GM21367 (cell line): ENCODE data around the gene TMEM94.

ENCODE experiments used
- ATAC-seq: cut with Tn5 transposase; IDR thresholded peaks from one replicate; pipeline ENCODE4 v1.9.1; 2021; ENCODE audit not compliant: unreplicated experiment

The TMEM94 gene

DNA sequence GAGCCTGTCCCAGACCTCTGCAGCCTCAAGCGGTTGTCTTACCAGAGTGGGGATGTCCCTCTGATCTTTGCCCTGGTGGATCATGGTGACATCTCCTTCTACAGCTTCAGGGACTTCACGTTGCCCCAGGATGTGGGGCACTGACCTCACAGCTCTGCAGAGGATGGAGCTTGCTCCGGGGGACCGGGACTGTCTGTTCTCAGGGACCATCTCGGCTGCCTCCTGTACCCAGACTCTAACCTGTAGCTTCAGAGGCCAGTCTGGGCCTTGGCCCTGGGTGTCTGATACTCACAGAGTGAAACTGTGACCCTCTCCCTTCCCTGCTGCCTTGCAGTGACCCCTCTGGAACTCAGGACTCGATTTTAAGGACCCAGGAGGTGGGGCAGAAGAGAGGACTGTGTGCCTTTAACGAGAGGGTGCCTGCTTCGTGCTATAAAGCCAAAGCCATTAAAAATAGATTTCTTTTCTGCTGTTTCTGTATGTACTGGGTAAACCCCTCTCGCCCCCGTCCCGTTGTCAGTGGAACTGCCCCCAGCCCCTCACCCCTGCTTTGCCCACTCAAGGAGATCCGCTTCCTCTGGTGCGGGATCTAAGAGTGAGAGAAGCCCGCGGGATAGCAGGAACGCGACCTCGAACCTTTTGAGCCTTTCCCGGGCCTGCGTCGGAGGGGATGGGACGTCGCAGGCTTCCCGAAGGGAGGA, 68.0 kb downstream of the TMEM94 start:
- no peak for ATAC-seq

DNA sequence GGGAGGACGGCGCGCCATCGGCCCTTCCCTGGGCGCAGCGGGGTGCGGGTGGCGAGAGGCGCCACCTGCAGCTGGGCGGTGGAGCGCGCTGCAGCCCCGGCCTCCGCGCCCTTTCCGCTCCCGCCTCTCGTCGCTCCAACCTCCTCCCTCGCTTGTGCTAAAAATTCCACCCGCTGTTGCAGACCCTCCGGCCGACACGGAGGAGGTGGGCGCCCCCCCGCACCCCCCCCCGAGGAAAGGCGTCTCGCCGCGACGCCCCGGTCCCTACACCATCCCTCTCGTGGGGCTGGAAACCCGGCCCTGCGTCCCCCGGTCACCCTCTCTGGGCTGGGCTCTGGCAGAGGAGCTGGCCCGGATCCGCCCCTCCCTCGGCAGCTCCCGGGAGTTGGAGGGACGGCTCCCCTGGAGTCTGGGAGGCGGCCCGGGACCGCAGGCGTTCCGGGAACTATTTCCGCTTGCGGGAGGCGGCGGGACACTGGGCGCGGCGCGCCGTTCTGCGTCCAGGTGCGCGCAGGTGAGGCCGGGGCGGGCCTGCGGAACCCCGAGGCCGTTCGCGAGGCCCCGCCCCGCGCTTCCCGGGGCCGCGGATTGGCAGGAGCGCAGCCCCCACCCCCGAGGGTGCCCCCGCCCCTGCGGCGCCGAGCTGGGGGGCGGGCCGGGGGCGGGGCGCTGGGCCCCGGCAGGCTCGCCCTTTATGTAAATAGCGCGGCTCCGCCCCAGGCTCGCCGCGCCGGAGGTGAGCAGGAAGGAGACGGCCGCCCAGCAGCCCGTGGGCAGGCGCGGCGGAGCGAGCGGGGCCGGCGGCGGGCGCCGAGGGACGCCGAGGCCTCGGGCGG, 68.8 kb downstream of the TMEM94 start, which contains the start of gene LLGL2:
LLGL2 (plus strand) TSS at position 728 of the 836 bp plus-strand sequence. CDS start 17,730 bp downstream, outside the sequence.
- peak; percentile 59 for ATAC-seq

DNA sequence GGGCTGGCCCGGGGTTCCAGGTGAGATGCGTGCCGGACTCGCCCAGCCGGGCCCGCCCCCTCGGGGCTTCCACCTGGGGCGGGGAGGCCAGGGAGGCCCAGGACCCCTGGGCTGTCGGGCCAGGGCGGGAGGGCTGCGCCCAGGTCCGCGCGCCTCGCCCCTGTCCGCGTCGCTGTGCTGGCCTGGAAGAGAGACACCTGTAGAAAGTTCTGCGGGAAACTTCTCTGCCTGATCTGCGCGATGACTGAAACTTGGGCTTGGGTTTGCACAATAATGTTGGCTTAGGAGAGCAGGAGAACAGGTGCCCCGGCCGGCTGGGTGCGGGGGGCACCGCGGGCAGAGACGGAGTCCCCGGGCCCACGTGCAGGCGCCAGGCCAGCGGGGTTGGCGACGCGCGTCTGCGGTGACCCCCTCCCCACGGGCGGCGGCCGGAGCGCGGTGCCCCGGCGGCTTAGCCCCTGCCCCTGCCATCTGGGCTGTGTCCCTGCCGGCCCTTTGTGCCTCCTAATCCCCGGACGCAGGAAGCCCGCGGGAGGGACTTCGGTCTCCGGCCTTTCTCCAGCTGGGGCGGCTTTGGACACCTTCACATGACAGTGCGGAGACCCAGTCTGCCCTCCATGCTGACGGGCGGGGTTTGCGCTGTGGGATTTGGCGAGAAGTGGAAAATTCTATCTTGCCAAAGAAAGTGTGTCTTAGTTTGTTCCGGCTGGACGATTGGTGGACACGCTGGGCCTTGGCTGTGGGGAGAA, 69.5 kb downstream of the TMEM94 start:
- ATAC-seq = no peak

DNA sequence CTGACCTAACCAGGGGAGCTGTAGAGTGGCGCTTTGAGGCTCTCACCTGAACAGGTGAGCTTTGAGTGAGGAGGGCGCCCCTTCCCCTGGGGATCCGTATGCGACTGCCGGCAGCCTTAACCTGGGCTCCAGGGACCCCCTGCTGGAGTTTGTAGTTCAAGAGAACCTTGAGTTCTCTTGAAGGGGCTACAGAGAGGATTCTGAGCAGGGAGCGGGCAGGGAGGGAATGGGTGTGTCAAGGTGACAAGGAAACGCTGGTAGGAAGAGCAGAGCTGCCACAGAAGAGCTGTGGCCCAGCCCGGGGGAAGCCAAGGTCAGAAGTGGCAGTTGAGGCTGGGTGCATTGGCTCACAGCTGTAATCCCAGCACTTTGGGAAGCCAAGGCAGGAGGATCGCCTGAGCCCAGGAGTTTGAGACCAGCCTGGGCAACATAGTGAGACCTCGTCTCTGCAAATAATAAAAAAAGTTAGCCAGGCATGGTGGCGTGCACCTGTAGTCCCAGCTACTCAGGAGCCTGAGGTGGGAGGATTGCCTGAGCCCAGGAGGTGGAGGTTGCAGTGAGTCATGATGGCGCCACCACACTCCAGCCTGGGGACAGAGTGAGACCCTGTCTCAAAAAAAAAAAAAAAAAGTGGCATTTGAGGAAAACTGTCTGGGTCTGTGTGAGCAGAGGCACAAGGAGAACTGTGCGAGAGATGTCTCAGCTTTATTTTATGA, 70.3 kb downstream of the TMEM94 start:
- no peak for ATAC-seq

DNA sequence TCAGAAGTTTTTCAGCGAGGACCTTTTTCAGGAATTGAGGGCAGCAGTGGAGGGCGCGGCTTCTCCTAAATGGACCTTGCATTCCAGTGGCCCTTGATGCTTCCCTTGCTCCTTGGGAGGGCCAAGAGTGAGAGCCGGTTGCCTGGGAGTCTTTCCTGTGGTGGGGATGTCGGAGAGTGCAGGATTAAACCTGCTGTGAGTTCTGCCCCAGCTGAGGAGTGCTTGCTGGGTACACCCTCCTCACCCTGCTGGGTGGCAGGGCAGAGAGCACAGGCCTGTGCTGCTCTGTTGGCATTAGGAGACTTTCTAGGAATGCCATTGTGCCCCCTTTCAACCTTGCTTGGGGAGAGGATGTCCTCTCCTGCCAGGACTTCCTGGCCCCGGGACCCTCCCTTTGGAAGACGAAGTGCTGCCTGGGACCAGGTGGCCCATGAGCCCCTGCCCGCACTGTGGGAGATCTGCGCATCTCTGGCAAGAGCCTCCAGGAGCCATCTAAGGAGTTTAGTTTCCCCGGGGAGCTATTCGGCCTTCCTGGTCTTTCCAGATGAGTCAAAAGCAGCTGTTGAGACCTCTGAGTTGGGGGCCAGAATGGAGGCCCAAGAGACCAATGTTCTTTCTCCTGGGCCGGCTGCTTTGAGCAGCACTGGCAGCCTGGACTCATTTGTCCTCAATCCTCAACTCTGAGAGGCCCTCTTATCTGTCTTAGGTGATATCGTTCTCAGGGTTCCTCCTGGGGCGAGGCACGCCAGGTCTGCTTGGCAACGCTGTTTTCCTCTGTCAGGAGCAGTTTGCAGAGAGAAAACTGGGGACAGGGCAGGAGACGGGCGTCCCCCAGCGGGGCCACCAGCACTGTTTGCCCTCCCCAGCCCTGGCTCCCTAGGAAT, 74.6 kb downstream of the TMEM94 start:
- no peak for ATAC-seq

DNA sequence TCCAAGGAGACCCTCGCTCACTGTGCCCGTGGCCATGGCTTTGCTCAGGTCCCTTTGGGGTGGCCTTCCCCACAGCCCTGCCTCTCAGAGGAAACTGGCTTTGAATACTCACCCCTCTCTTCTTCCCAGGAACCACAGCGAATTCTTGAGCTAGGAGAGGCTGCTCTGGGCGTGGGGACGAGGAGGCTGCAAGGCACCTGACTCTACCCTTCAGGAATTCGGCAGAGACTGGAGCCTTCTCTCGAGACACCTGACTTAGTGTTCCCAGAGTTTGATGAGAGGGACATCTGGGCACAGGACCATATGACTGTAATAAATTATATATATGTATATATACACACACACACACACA, 75.3 kb downstream of the TMEM94 start:
- ATAC-seq = no peak

DNA sequence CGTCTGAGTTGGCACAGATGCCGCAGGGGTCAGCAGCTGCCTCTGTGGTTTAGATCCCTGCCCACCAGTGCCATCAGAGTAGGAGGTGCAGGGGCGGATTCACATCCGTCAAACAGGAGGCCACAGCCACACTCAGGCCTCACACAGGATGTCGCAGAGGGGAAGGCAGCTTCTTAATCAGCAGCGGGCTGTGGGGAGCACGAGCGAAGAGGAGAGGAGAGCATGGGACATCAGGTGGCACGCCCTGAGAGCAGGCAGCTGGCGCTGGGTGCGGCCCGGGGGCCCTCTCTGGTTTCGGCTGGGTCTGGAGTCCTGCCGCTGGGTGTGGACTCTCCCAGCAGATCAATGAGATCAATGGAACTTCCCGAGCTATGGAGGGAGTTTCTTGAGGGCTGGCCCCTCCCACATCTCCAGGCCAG, 78.7 kb downstream of the TMEM94 start:
- no peak for ATAC-seq

DNA sequence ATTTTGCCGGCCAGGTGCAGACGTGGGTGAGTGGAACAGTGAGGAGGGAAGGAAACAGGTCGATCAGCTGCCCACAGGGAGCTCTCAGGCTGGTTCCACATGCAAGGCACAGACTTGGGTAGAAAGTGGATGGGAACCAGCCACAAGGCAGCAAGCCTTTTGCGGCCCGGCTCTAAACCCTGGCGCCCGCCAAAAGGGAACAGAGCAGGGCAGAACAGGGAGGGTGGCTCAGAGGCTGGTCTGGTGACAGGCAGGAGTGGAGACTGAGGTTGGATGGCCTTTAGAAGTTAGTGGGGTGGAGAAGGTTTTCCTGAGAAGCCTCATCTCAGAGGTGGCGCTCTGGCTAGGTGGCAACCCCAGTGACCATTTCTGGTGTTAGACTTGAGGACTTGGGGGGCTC, 79.4 kb downstream of the TMEM94 start:
- no peak for ATAC-seq

DNA sequence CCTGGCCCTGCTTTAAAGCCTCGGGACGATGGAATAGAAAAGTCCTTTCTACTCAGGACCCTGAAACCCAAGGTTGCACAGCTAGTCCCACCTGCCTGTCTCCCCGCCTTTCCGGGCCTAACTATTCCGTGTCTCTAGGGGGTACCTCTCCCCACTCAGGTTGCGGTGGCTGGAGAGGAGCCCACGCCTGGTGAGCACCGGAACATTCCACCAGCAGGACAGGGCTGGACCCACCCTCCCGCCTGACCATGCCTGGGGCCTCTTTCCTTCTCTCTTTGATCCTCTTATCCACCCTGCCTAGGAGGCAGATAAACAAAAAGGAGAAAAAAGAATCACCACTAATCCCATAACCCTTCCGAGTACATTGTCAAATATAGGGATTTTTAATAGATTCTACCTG, 79.9 kb downstream of the TMEM94 start:
- no peak for ATAC-seq

DNA sequence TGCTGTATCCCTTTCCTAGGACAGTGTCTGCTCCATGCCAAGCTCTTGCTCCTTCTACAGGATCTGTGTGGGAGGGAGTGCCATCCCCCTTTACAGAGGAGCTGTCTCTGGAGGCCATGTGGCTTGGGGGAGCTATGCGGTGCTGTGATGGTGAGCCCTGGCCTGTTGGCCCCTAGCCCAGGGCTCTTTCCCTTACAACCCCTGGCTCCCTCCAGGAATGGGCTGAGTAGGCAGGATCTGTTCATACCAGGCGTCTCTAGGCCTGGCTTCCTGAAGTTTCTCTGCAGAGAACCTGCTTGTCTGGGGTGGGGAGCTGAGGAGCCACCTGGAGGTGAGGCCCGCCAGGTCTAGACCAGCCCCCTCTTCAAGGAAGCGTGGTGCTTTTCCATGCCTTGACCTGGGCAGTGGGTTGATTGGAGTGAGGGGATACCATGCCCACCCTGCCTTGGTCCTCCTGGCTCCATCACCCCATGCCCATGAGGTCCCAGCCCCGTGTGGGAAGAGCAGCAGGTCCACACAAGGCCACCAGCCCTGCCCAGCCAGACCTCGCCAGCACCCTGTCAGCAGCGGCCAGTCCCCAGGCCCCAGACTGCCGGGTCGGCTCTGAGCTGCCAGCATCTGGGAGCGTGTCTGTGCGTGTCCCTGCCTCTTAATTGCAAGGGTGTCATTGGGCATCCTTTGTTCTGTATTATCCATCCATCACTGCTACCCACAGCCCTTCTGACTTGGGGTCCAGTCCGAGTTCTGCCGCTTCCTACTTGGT, 83.7 kb downstream of the TMEM94 start:
- ATAC-seq = no peak

DNA sequence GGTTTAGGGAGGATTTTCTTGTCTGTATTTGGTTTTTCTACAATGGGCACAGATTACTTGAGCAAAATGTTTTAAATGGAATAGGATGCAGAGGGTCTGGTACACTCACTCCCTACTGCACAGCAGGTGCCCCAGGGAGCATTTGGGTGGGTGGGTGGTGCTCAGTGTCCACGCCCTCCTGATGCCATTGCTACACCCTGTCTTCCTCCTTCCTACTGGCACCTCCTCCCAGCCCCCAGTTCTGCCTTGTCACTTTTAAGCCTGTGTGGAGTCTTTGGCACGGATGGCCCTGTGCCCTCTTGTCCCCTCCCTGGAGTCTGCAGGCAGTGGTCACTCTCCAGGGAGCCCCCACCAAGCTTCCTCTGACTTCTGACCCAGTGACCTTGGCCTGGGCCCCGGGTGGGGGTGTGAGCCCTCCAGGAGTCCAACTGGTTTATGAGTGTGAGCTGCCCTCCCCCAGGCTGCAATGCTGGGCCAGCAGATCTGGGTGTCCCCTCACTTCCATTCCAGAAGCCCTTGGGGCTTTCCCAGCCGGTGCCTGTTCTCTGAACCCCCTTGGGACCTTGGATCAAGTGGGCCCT, 84.6 kb downstream of the TMEM94 start:
- no peak for ATAC-seq

DNA sequence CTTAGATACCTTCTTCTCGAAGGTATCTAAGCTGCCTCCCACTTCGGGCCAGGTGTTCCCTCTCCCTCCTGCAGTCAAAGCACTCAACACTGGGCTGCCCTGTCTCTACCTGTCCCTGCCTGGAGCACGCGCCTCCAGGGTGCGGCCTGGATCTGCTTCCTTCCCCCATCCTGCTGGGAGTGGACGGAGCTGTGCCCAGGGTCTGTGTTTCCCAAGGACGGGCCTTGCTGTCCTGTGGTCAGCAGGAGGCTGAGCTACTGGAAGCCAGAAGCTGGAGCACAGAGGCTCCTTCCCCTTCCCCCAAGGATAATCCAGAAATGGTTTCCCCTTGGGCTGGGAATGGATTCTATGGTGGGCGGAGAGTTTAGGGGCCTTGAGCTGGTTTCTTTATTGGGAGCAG, 85.8 kb downstream of the TMEM94 start:
- no peak for ATAC-seq

DNA sequence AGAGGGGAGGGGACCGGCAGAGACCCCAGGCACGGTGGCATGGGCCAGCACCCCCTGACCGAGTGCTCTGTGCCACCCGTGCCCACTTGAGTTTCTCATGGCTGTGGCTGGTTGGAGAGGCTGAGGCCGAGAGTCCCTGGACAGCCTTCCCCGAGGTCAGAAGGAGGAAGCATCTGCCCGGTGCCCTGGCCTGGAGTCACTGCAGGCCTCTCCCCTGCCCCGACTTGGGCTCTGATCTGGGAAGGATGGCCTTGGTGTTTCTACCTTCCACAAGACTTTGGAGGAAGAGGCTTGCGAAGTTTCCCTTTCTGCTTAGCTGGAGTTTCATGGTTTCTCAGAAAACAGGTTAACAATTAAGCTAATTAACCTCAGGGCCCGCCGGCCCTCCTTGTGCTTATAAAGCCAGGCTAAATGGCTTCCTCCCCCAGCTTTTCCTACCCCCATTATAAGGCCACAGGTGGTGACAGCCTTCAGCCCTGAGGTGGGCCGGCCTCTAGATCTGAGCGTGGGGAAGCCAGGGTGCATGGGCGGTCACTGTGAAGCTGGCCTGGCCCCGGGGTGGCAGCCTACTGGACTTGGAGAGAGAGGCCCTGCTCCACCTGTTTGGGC, 86.4 kb downstream of the TMEM94 start:
- no peak for ATAC-seq

DNA sequence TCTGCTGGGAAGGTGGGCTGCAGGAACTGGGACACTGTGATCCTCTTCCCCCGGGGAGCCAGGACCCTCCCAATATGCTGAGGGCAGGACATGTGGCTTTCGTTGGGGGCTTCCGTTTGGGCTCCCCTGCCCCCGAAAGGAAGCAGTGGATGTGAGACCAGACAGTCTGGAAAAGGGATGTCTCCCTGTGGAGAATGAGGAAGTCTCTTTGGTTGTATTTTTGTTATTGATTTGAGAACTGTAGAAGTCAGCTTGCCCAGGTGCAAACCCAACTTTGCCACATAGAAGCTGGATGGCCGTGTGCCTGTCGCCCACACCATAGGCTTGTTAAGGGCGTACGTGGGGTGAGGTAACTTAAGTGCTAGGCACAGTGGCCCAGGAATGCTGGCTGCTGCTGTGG, 87.8 kb downstream of the TMEM94 start:
- no peak for ATAC-seq

DNA sequence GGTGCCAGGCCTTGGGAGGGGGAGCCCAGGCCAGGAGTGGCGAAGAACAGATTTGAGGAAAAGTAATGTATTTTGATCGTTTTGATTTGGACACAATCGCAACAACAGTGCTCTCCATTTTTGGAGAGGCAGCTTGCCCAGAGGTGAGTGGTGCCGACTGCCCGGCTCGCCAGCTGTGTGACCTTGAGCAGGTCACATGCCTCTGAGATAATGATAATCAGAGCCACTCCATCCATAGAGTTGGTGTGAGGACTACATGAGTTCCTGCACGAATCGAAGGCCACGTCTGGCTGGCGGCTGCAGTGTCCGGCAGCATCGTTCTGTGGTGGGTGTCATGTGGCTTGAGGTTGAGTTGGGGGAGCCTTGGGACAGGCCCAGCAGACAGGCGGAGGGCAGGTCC, 89.7 kb downstream of the TMEM94 start:
- ATAC-seq = no peak

DNA sequence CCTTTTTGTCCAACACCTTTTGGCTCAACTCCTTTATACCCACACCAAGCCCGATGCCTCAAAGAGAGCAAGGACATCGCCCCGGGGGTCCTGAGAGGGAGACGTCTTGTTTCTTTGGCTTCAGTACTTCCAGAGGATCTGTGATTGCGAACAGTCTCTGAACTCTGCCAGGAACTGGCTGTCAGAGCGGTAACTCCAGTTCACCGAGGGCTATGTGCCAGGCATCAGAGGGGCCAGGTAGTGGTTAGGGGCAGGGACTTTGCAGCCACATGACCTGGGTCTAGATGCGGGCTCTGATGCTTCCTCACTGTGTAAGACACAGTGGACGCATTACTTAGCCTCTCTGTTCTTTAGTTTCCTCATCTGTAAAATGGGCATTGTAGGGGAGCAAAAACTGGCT, 90.7 kb downstream of the TMEM94 start:
- no peak for ATAC-seq

DNA sequence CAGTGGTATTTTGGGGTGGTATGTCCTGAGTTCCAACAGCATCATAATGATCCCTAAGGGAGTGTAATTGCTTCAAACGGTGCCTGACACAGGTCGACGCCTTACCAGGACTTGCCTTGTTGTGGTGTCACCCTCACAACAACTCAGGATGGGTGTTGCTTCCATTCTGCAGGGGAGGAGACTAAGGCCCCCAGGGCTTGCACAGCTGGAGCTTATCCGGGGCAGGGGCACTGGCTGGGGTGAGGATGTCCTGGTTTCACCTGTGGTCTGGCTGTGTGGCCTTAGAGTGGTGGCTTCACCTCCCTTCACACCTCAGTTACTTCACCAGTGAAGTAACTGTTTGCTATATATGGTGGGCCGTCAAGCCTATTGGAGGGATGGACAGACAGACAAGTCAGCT, 92.4 kb downstream of the TMEM94 start:
- ATAC-seq = no peak
